ENCODE results near the gene ABTB2.

ABTB2 gene

DNA sequence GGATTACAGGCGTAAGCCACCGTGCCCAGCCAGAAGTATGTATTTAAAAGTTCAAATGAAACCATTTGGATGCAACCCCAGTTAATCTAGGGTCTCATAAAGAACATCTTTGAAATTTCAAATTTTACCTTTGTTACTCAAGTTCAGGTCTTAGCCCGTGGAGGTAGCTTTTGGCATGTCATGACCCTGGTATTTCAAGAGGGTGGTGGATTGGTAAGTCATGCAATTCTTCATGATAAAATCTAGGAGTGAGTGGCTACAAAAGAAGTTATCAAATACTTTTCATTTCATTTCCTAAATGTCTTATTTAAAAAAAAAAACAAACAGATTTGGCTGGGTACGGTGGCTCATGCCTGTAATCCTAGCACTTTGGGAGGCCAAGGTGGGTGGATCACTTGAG, 80.6 kb downstream of the ABTB2 start:
- TF ChIP-seq, protein P1, sequence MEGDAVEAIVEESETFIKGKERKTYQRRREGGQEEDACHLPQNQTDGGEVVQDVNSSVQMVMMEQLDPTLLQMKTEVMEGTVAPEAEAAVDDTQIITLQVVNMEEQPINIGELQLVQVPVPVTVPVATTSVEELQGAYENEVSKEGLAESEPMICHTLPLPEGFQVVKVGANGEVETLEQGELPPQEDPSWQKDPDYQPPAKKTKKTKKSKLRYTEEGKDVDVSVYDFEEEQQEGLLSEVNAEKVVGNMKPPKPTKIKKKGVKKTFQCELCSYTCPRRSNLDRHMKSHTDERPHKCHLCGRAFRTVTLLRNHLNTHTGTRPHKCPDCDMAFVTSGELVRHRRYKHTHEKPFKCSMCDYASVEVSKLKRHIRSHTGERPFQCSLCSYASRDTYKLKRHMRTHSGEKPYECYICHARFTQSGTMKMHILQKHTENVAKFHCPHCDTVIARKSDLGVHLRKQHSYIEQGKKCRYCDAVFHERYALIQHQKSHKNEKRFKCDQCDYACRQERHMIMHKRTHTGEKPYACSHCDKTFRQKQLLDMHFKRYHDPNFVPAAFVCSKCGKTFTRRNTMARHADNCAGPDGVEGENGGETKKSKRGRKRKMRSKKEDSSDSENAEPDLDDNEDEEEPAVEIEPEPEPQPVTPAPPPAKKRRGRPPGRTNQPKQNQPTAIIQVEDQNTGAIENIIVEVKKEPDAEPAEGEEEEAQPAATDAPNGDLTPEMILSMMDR (IDR thresholded peaks at IDR 0.05; ENCODE audit: extremely low read depth, missing control alignments), result no peak
- DNase-seq (ENCODE audit: low spot score), result no peak

DNA sequence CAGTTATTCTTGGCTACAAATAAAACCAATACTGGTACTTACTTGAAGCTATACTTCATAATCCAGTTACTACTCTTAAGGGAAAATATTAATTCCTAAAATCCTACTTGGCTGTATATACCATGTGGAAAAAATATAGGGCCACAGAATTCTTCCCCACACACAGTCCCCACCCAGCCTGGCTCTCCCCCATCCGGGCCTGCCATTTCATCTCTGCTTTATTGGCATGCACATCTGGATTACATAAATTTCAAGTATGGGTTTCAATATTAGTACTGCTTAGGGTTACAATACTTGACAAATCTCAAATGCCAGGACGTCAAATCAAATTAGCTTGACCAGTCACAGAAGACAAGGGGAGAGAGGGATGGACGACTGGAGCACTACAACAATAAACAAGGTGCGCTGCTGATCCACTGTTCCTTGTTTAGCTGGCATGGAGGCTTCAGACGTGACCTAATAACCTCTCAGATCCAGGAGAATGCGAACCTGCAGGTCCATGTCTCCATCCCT, 81.4 kb downstream of the ABTB2 start:
- no peak for DNase-seq (ENCODE audit: low spot score)
- TF ChIP-seq, protein P1 (IDR thresholded peaks at IDR 0.05; ENCODE audit: extremely low read depth, missing control alignments), result no peak

DNA sequence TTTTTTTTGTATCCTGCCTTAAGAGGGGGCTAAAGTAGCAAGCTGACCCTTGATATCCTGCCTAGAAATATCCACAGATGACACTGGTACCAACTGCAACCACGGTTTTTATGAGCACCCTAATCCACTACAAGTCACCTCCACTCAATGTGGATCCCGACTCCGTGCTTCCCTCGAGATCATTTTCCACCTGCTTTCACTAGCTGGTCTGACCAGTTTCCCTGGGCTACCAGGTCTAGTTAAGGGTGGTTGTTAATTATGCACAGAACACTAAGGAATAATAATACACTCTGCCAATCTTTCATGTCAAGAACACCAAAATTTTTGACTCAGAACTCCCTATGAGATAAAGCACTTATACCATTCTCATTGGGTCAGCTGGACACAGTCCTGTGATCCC, 82.3 kb downstream of the ABTB2 start:
- DNase-seq (ENCODE audit: low spot score), result no peak
- TF ChIP-seq, protein P1 (IDR thresholded peaks at IDR 0.05; ENCODE audit: extremely low read depth, missing control alignments), result no peak

- TF ChIP-seq, protein P1 (IDR thresholded peaks at IDR 0.05; ENCODE audit: extremely low read depth, missing control alignments), result no peak
- no peak for DNase-seq (ENCODE audit: low spot score)
Observed at GRCh38 chr11:34274712-34275398, 83.0 kb downstream of the ABTB2 start.

DNA sequence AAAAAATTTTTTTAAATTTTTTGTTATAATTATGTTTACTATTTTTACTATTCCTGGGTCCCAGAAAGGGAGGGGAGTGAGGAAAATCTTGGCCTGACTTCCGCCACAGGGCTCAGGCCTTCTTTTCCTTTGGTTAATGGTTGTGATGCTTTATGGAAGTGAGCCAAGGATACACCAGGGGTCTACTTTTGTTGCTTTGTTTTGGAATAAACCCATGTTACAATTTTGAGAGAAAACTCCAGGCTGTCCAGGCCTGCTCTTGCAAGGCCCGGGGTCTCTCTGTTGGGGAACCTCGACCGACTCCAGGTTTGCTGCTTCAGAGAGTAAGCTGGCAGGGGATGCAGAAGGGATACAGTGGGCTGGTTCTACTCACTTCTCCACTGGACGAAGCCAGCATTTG, 84.7 kb downstream of the ABTB2 start:
- TF ChIP-seq, protein P1 (IDR thresholded peaks at IDR 0.05; ENCODE audit: extremely low read depth, missing control alignments), result no peak
- DNase-seq (ENCODE audit: low spot score), result no peak

DNA sequence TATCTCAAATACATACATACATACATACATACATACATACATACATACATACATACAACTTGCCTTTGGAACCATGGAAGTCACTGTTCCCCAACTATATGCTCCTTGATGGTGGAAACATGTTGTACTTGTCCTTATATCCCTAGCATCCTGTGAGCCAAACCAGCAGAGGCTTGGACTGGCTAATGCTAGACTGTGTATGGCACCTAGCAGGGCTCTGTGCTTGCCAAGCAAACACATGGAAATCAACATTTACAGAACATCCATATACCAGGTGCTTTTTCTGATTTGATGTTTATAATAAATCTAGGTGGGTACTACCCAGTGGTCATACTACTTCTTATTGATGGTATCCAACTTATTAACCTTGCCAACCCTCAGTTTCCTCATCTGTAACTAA, 86.1 kb downstream of the ABTB2 start:
- TF ChIP-seq, protein P1 (IDR thresholded peaks at IDR 0.05; ENCODE audit: extremely low read depth, missing control alignments), result no peak
- DNase-seq (ENCODE audit: low spot score), result no peak

DNA sequence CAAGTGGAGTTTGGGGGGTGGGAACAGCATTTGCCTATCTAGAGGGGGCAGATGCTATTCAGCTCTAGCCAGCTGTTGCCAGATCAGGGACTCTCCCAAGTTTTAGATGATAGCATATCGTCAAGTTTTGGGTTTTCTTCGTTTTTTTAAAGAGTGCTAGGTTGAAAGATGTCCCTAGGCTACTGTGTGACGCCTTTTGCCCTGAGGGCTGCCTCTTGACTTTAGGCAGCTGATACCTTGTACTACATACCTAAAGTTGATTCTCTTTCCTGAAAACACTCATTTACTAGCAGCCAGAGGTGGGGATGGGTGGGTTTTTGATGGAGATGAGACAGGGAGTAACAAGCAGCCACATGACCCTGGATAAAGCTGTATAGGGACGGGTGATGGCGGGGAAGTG, 87.1 kb downstream of the ABTB2 start:
- DNase-seq (ENCODE audit: low spot score), result no peak
- TF ChIP-seq, protein P1 (IDR thresholded peaks at IDR 0.05; ENCODE audit: extremely low read depth, missing control alignments), result no peak

Measured in GM20000 (cell line).